Amniotic epithelial cell (primary cell): ENCODE data around the gene TINAGL1.
A peak's percentile ranks its signal among the peaks of the same experiment; 100 is the strongest.

Experiments used
- DNase-seq: peaks from one replicate; pipeline ENCODE4 v3.0.0-alpha.2; 2010; ENCODE audit warnings: low read depth

Gene TINAGL1

GRCh38 chr1:31607360-31607759, 31.0 kb downstream of the TINAGL1 start:
- DNase-seq, result no peak

GRCh38 chr1:31609514-31610118, 33.3 kb downstream of the TINAGL1 start:
- no peak for DNase-seq

- DNase-seq, result no peak
Observed at GRCh38 chr1:31614414-31615005, 38.2 kb downstream of the TINAGL1 start.

- DNase-seq, result peak; percentile 18
Observed at GRCh38 chr1:31615414-31615813, 39.1 kb downstream of the TINAGL1 start.

- no peak for DNase-seq
Observed at GRCh38 chr1:31615939-31616338, 39.6 kb downstream of the TINAGL1 start.

- DNase-seq, result no peak
Observed at GRCh38 chr1:31617218-31617915, 41.1 kb downstream of the TINAGL1 start, which contains the start of gene HCRTR1. TSS of gene HCRTR1 (plus strand) at chr1:31617689. CDS start at chr1:31619193, 1,504 bp downstream.

GRCh38 chr1:31617916-31618746, 41.8 kb downstream of the TINAGL1 start:
- DNase-seq, result no peak

GRCh38 chr1:31618916-31619846, 42.9 kb downstream of the TINAGL1 start:
- DNase-seq, result no peak

GRCh38 chr1:31620631-31621497, 44.5 kb downstream of the TINAGL1 start:
- DNase-seq, result no peak

- no peak for DNase-seq
Observed at GRCh38 chr1:31621498-31621820, 45.1 kb downstream of the TINAGL1 start.

- DNase-seq, result no peak
Observed at GRCh38 chr1:31621847-31622730, 45.8 kb downstream of the TINAGL1 start.

- no peak for DNase-seq
Observed at GRCh38 chr1:31623365-31623764, 47.0 kb downstream of the TINAGL1 start.

GRCh38 chr1:31624309-31624708, 48.0 kb downstream of the TINAGL1 start:
- no peak for DNase-seq

GRCh38 chr1:31624731-31625514, 48.6 kb downstream of the TINAGL1 start:
- no peak for DNase-seq

- DNase-seq, result peak; percentile 52
Observed at GRCh38 chr1:31625561-31626222, 49.4 kb downstream of the TINAGL1 start.

GRCh38 chr1:31626223-31627207, 50.2 kb downstream of the TINAGL1 start:
- no peak for DNase-seq
